WERI-Rb-1 (cell line): Measurements from ENCODE around the gene TEDDM1.

Experiments used
- DNase-seq: peaks from one replicate; pipeline ENCODE4 v3.0.0-alpha.2; 2020
- H3K27ac ChIP-seq: fragments of 250-450 bp; sonication (Bioruptor Pico); 2 replicates; pipeline ENCODE4 v1.5.1; 2020; ENCODE audit warnings: mild to moderate bottlenecking, moderate library complexity
- H3K27me3 ChIP-seq: fragments of 250-450 bp; sonication (Bioruptor Pico); 2 replicates; pipeline ENCODE4 v1.5.1; 2021; ENCODE audit warnings: mild to moderate bottlenecking, low read depth, moderate library complexity; ENCODE audit not compliant: insufficient read depth, severe bottlenecking
- H3K36me3 ChIP-seq: fragments of 250-450 bp; sonication (Bioruptor Pico); 2 replicates; pipeline ENCODE4 v1.5.1; 2020; ENCODE audit warnings: mild to moderate bottlenecking, moderate library complexity
- H3K4me3 ChIP-seq: 2 replicates; pipeline ENCODE4 v1.5.1; 2011; ENCODE audit warnings: low read depth, mild to moderate bottlenecking, control low read depth, low read length
- H3K9me3 ChIP-seq: fragments of 250-450 bp; sonication (Bioruptor Pico); 2 replicates; pipeline ENCODE4 v1.5.1; 2021; ENCODE audit warnings: mild to moderate bottlenecking, moderate library complexity; ENCODE audit not compliant: severe bottlenecking
- CTCF ChIP-seq: IDR thresholded peaks from 2 replicates; pipeline ENCODE4 v1.5.1; 2011; ENCODE audit warnings: low read depth, mild to moderate bottlenecking, control low read depth, inconsistent platforms, low read length

Gene TEDDM1

DNA sequence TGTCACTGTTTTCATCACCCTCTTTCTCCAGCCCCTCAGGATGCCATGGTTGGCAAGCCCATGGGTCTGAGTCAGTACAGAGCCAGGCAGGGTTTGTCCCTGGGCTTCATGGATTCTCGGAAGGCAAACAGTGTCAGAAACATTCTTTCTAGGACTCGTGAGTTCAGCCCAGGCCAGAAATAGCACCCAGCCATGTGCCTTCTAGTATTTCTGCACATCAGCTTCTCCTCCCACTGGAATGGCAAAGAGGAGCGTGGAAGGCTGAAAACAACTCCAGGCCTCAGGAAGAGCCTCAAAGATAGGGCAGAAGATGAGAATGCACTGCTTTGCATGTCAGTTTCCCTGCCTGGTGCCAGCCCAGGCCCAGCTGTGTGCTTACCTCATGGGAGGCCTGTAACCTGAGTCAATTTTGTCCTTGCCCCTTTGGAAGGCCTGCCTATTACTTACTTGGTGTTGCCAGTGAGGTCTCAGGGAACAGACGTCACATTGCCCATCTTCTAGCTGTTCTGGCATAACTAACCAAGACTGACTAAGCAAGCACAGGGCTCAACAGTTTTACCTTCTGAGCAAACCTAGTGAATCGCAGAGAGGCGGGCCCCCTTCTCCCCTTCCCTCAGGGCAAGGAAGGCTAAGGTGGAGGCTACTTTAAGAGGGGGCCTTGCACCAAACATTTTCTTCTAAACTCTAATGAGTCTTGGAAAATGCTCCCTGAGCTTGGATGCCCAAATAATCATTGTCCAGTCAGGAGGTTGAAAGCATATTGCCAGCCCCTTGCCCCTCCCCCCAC lies 51.3 kb downstream of the TEDDM1 start:
- no peaks in the 10 kb centered on the region for H3K9me3 ChIP-seq
- H3K27me3 ChIP-seq = no peaks in the 10 kb centered on the region
- H3K27ac ChIP-seq = no peak overlapping the region
- no peak overlapping the region for H3K4me3 ChIP-seq
- TF ChIP-seq CTCF = no peak
- DNase-seq = no peak
- H3K36me3 ChIP-seq = no peaks in the 10 kb centered on the region
